ENCODE results near the gene ASZ1. TPM values are rescaled to one million over a fixed set of nuclear protein-coding genes. Genes with fewer than 3 reads are reported as not detected.

The ASZ1 gene
- total and polyA plus RNA-seq, 4 donors: not detected

GRCh38 chr7:117408831-117409230 lies 18.5 kb downstream of the ASZ1 start:
- Histone ChIP-seq H3K36me3 (ENCODE audit: control insufficient read depth, insufficient read depth, low read length) (no peaks in the 10 kb centered on the region), H3K9me3 (ENCODE audit: control insufficient read depth, insufficient read depth, low read length) (no peaks in the 10 kb centered on the region), H3K27me3 (ENCODE audit: control insufficient read depth, insufficient read depth, low read length) (no peaks in the 10 kb centered on the region), H3K4me3 (ENCODE audit: low read depth, low read length) (no peak overlapping the region), H3K4me1 (ENCODE audit: control insufficient read depth, insufficient read depth, low read length) (no peaks in the 10 kb centered on the region), H3K27ac (ENCODE audit: low read depth, low read length) (no peak overlapping the region)
- no CpG with 5 or more reads among the region's 1 CpG for WGBS (ENCODE audit: insufficient coverage)
- DNase-seq (ENCODE audit: low read depth in 4 of 6, low spot score in 6 of 6): peak in 2 of 6 donors; percentile 14 to 57

- DNase-seq (ENCODE audit: low read depth in 4 of 6, low spot score in 6 of 6): no peak
- Histone ChIP-seq H3K9me3 (ENCODE audit: control insufficient read depth, insufficient read depth, low read length) (no peaks in the 10 kb centered on the region), H3K27ac (ENCODE audit: low read depth, low read length) (no peak overlapping the region), H3K4me1 (ENCODE audit: control insufficient read depth, insufficient read depth, low read length) (no peaks in the 10 kb centered on the region), H3K27me3 (ENCODE audit: control insufficient read depth, insufficient read depth, low read length) (no peaks in the 10 kb centered on the region), H3K36me3 (ENCODE audit: control insufficient read depth, insufficient read depth, low read length) (no peaks in the 10 kb centered on the region), H3K4me3 (ENCODE audit: low read depth, low read length) (no peak overlapping the region)
- 92% methylated on average over 2 of the region's 3 CpGs for WGBS (ENCODE audit: insufficient coverage)
Measured at GRCh38 chr7:117405519-117405918, 21.8 kb downstream of the ASZ1 start.

- H3K27ac ChIP-seq (ENCODE audit: low read depth, low read length): no peak overlapping the region
- H3K36me3 ChIP-seq (ENCODE audit: control insufficient read depth, insufficient read depth, low read length): no peaks in the 10 kb centered on the region
- no peaks in the 10 kb centered on the region for H3K27me3 ChIP-seq (ENCODE audit: control insufficient read depth, insufficient read depth, low read length)
- no peak overlapping the region for H3K4me3 ChIP-seq (ENCODE audit: low read depth, low read length)
- no peaks in the 10 kb centered on the region for H3K4me1 ChIP-seq (ENCODE audit: control insufficient read depth, insufficient read depth, low read length)
- H3K9me3 ChIP-seq (ENCODE audit: control insufficient read depth, insufficient read depth, low read length): no peaks in the 10 kb centered on the region
- no peak for DNase-seq (ENCODE audit: low read depth in 4 of 6, low spot score in 6 of 6)
- WGBS (ENCODE audit: insufficient coverage): 100% methylated on average over 4 of the region's 8 CpGs
Measured at GRCh38 chr7:117403737-117404136, 23.6 kb downstream of the ASZ1 start.

GRCh38 chr7:117402109-117402508 lies 25.2 kb downstream of the ASZ1 start:
- Histone ChIP-seq H3K27me3 (ENCODE audit: control insufficient read depth, insufficient read depth, low read length) (no peaks in the 10 kb centered on the region), H3K27ac (ENCODE audit: low read depth, low read length) (no peak overlapping the region), H3K4me1 (ENCODE audit: control insufficient read depth, insufficient read depth, low read length) (no peaks in the 10 kb centered on the region), H3K4me3 (ENCODE audit: low read depth, low read length) (no peak overlapping the region), H3K36me3 (ENCODE audit: control insufficient read depth, insufficient read depth, low read length) (no peaks in the 10 kb centered on the region), H3K9me3 (ENCODE audit: control insufficient read depth, insufficient read depth, low read length) (no peaks in the 10 kb centered on the region)
- DNase-seq (ENCODE audit: low read depth in 4 of 6, low spot score in 6 of 6): no peak
- WGBS (ENCODE audit: insufficient coverage): 88% methylated on average over 1 of the region's 2 CpGs

- no peak overlapping the region for H3K4me3 ChIP-seq (ENCODE audit: low read depth, low read length)
- no CpG with 5 or more reads among the region's 5 CpGs for WGBS (ENCODE audit: insufficient coverage)
Measured at GRCh38 chr7:117401293-117402002, 25.8 kb downstream of the ASZ1 start.

GRCh38 chr7:117399820-117400422 lies 27.4 kb downstream of the ASZ1 start:
- no peak overlapping the region for H3K27ac ChIP-seq (ENCODE audit: low read depth, low read length)
- no peaks in the 10 kb centered on the region for H3K9me3 ChIP-seq (ENCODE audit: control insufficient read depth, insufficient read depth, low read length)
- H3K36me3 ChIP-seq (ENCODE audit: control insufficient read depth, insufficient read depth, low read length): no peaks in the 10 kb centered on the region
- DNase-seq (ENCODE audit: low read depth in 4 of 6, low spot score in 6 of 6): peak in 2 of 6 donors; percentile 13 to 45
- H3K27me3 ChIP-seq (ENCODE audit: control insufficient read depth, insufficient read depth, low read length): no peaks in the 10 kb centered on the region
- no peaks in the 10 kb centered on the region for H3K4me1 ChIP-seq (ENCODE audit: control insufficient read depth, insufficient read depth, low read length)
- H3K4me3 ChIP-seq (ENCODE audit: low read depth, low read length): no peak overlapping the region
- no CpG with 5 or more reads among the region's 4 CpGs for WGBS (ENCODE audit: insufficient coverage)

More at GRCh38 chr7:117401293-117402002, 25.8 kb downstream of the ASZ1 start:
- H3K27ac ChIP-seq (ENCODE audit: low read depth, low read length): no peak overlapping the region
- no peaks in the 10 kb centered on the region for H3K9me3 ChIP-seq (ENCODE audit: control insufficient read depth, insufficient read depth, low read length)
- H3K27me3 ChIP-seq (ENCODE audit: control insufficient read depth, insufficient read depth, low read length): no peaks in the 10 kb centered on the region
- no peaks in the 10 kb centered on the region for H3K4me1 ChIP-seq (ENCODE audit: control insufficient read depth, insufficient read depth, low read length)
- no peaks in the 10 kb centered on the region for H3K36me3 ChIP-seq (ENCODE audit: control insufficient read depth, insufficient read depth, low read length)
- DNase-seq (ENCODE audit: low read depth in 4 of 6, low spot score in 6 of 6): no peak

- no peaks in the 10 kb centered on the region for H3K27me3 ChIP-seq (ENCODE audit: control insufficient read depth, insufficient read depth, low read length)
- H3K9me3 ChIP-seq (ENCODE audit: control insufficient read depth, insufficient read depth, low read length): no peaks in the 10 kb centered on the region
- no peaks in the 10 kb centered on the region for H3K36me3 ChIP-seq (ENCODE audit: control insufficient read depth, insufficient read depth, low read length)
- H3K27ac ChIP-seq (ENCODE audit: low read depth, low read length): no peak overlapping the region
- no peak overlapping the region for H3K4me3 ChIP-seq (ENCODE audit: low read depth, low read length)
- no peaks in the 10 kb centered on the region for H3K4me1 ChIP-seq (ENCODE audit: control insufficient read depth, insufficient read depth, low read length)
- DNase-seq (ENCODE audit: low read depth in 4 of 6, low spot score in 6 of 6): no peak
Measured at GRCh38 chr7:117395743-117396142, 31.6 kb downstream of the ASZ1 start.

GRCh38 chr7:117393781-117394180 lies 33.5 kb downstream of the ASZ1 start:
- WGBS (ENCODE audit: insufficient coverage): 78% methylated on average over 1 of the region's 1 CpG
- DNase-seq (ENCODE audit: low read depth in 4 of 6, low spot score in 6 of 6): no peak
- no peak overlapping the region for H3K4me3 ChIP-seq (ENCODE audit: low read depth, low read length)
- no peak overlapping the region for H3K27ac ChIP-seq (ENCODE audit: low read depth, low read length)
- H3K4me1 ChIP-seq (ENCODE audit: control insufficient read depth, insufficient read depth, low read length): no peaks in the 10 kb centered on the region
- peaks cover under 1% of the 10 kb centered on the region for H3K9me3 ChIP-seq (ENCODE audit: control insufficient read depth, insufficient read depth, low read length)
- H3K36me3 ChIP-seq (ENCODE audit: control insufficient read depth, insufficient read depth, low read length): no peaks in the 10 kb centered on the region
- no peaks in the 10 kb centered on the region for H3K27me3 ChIP-seq (ENCODE audit: control insufficient read depth, insufficient read depth, low read length)

GRCh38 chr7:117389871-117390270 lies 37.4 kb downstream of the ASZ1 start:
- WGBS (ENCODE audit: insufficient coverage): no CpG with 5 or more reads among the region's 3 CpGs
- no peak overlapping the region for H3K4me3 ChIP-seq (ENCODE audit: low read depth, low read length)

GRCh38 chr7:117386110-117386706 lies 41.1 kb downstream of the ASZ1 start:
- H3K4me1 ChIP-seq (ENCODE audit: control insufficient read depth, insufficient read depth, low read length): no peaks in the 10 kb centered on the region
- H3K9me3 ChIP-seq (ENCODE audit: control insufficient read depth, insufficient read depth, low read length): peaks cover 5% of the 10 kb centered on the region
- no peak overlapping the region for H3K4me3 ChIP-seq (ENCODE audit: low read depth, low read length)
- no peaks in the 10 kb centered on the region for H3K36me3 ChIP-seq (ENCODE audit: control insufficient read depth, insufficient read depth, low read length)
- no peaks in the 10 kb centered on the region for H3K27me3 ChIP-seq (ENCODE audit: control insufficient read depth, insufficient read depth, low read length)
- no peak for DNase-seq (ENCODE audit: low read depth in 4 of 6, low spot score in 6 of 6)
- no peak overlapping the region for H3K27ac ChIP-seq (ENCODE audit: low read depth, low read length)
- WGBS (ENCODE audit: insufficient coverage): no CpG with 5 or more reads among the region's 1 CpG

More at GRCh38 chr7:117389871-117390270, 37.4 kb downstream of the ASZ1 start:
- Histone ChIP-seq H3K27me3 (ENCODE audit: control insufficient read depth, insufficient read depth, low read length) (no peaks in the 10 kb centered on the region), H3K36me3 (ENCODE audit: control insufficient read depth, insufficient read depth, low read length) (no peaks in the 10 kb centered on the region), H3K9me3 (ENCODE audit: control insufficient read depth, insufficient read depth, low read length) (peaks cover 5% of the 10 kb centered on the region), H3K4me1 (ENCODE audit: control insufficient read depth, insufficient read depth, low read length) (no peaks in the 10 kb centered on the region), H3K27ac (ENCODE audit: low read depth, low read length) (no peak overlapping the region)
- DNase-seq (ENCODE audit: low read depth in 4 of 6, low spot score in 6 of 6): no peak
